GM21447 (cell line): ENCODE results near the gene SHC4.

ENCODE experiments used
- ATAC-seq: cut with Tn5 transposase; IDR thresholded peaks from one replicate; pipeline ENCODE4 v1.9.1; 2021; ENCODE audit not compliant: unreplicated experiment

SHC4 gene

GRCh38 chr15:48889925-48890324 lies 73.8 kb downstream of the SHC4 start:
- ATAC-seq: no peak

- no peak for ATAC-seq
Measured at GRCh38 chr15:48888836-48889235, 74.9 kb downstream of the SHC4 start.

DNA sequence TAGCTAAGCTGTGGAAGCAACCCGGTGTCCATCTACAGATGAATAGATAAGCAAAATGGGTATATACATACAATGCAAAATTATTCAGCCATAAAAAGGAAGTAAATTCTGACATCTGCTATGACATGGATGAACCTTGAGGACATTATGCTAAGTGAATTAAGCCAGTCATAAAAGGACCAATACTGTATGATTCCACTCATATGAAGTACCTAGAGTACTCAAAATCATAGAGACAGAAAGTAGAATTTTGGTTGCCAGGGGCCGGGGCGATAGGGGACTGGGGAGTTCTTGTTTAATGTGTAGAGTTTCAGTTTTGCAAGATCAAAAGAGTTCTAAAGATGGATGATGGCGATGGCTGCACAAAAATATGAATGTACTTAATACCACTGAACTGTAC lies 75.5 kb downstream of the SHC4 start:
- ATAC-seq: no peak

- ATAC-seq: no peak
Measured at GRCh38 chr15:48887144-48887543, 76.6 kb downstream of the SHC4 start.

- ATAC-seq: no peak
Measured at GRCh38 chr15:48883699-48884098, 80.0 kb downstream of the SHC4 start.

GRCh38 chr15:48880070-48880634 lies 83.6 kb downstream of the SHC4 start:
- no peak for ATAC-seq

DNA sequence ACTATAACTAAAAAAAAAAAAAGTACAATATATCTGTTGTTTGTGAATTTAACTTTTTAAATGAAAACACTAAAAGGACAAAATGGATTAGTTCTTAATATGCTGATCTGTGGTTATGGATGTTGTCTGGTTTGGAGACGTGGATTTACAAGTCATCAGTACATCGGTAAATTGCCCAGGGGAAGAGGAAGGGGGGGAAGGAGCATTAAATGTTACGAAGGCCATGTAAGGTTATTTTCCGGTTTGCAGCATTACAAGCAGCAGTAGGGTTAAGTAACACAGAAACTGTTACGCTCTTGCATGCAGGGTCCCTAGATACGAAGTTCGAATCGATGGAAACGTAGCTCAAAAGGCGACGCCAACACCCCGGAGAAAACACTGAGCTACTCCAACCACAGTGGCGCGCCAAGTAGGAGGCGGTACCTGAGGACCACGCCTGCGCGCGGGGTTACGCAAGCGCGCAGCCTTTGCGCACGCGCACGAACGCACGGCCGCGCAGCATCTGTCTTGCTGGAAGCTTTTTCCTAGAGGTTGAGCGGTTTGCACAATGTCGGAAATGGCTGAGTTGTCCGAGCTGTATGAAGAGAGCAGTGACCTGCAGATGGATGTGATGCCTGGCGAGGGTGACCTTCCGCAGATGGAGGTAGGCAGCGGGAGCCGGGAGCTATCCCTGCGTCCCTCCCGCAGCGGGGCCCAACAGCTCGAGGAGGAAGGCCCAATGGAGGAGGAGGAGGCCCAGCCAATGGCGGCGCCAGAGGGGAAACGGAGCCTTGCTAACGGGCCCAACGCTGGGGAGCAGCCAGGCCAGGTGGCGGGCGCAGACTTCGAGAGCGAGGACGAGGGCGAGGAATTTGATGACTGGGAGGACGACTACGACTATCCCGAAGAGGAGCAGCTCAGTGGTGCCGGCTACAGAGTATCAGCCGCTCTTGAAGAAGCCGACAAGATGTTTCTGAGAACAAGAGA lies 85.8 kb downstream of the SHC4 start, which contains the start of gene EID1:
TSS of gene EID1 (plus strand) at position 505 of the 966 bp plus-strand sequence. CDS start at position 548, 43 bp downstream.
- peak; percentile 97 for ATAC-seq

GRCh38 chr15:48876057-48876456 lies 87.7 kb downstream of the SHC4 start:
- ATAC-seq: no peak

DNA sequence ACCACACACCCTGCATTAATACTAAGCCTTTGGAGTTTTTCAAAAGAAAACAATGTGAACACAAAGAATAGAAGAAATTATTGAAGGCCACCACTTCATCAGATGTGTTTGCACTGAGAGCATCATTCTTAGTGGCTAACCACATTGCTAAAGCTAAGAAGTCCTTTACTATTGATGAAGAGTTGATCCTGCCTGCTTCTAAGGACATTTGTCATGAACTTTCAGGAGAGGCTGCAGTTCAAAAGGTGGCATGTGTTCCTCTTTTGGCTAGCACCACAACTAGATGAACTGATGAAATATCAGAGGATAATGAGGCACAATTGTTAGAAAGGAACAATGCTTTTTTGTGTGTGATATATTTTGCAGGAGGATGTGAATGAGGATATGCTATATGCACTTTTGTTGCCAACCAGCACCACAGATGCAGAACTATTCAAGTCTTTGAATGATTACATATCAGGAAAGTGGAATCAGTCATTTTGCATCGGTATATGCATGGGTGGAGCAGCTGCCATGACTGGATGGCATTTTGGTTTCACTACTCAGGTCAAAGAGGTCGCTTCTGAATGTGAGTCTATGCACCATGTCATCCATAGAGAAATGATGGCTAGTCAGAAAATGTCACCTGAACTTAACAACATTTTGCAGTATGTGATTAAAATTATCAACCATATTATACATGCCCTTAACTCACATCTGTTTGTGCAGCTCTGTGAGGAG lies 88.3 kb downstream of the SHC4 start:
- no peak for ATAC-seq

DNA sequence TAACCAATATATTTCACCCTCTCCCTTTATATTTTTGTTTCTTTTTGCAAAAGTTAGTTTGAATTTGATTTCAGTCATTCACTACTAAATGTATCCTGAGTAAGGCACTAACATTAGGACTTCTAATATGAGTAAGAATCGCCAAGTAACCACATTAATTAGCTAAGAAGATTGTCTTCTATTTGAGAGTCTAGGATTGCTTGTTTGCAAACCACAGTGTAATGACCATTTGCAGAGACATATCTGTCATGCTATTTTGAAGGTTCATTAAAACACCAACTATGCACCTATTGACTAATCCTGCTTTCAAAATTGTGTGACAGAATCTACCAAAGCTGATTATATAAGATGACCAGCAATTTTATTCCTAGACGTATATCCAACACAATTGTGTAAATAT lies 91.1 kb downstream of the SHC4 start:
- ATAC-seq: no peak

DNA sequence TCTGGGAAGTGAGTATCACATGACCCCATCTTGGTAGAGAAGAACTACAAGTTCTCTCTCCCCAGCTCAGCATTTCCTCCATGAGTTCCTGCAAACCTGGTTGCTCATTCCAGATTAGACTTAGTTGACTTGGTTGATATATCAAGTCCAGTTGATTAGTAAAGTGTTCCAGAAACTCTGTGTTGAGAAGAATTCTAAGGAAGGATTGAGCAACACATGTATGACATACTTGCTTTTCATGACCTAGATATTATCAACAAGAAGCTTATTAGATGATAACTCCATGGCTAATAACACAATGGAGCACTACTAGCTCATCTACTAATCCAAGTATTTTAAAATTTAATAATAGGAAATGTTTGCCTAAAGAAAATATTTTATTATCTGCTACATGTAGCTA lies 92.2 kb downstream of the SHC4 start:
- ATAC-seq: no peak

- no peak for ATAC-seq
Measured at GRCh38 chr15:48869966-48870365, 93.8 kb downstream of the SHC4 start.

GRCh38 chr15:48868536-48868935 lies 95.2 kb downstream of the SHC4 start:
- no peak for ATAC-seq

- ATAC-seq: no peak
Measured at GRCh38 chr15:48868023-48868422, 95.7 kb downstream of the SHC4 start.

GRCh38 chr15:48866141-48866563 lies 97.6 kb downstream of the SHC4 start:
- no peak for ATAC-seq

- ATAC-seq: no peak
Measured at GRCh38 chr15:48865370-48866079, 98.2 kb downstream of the SHC4 start.

DNA sequence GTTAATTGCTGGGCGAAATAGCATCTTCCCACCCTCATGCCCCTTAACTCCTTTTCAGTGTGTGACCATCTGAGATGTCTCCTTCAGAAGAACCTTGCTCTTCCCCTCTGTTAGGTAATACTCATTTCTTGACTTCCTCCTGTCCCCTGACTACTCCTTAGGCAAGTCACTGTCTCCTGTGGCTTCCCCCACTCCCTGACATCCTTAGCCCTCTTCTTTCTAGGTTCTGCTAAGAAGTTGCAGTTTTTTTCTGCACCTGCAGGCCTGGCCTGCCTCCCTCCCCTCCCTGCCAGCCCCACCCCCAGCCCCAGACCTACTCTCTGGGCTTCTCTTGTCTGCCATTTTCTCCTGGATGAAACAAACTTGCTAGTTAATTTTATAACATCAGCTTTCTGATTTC lies 101.0 kb downstream of the SHC4 start:
- ATAC-seq: peak; percentile 47

DNA sequence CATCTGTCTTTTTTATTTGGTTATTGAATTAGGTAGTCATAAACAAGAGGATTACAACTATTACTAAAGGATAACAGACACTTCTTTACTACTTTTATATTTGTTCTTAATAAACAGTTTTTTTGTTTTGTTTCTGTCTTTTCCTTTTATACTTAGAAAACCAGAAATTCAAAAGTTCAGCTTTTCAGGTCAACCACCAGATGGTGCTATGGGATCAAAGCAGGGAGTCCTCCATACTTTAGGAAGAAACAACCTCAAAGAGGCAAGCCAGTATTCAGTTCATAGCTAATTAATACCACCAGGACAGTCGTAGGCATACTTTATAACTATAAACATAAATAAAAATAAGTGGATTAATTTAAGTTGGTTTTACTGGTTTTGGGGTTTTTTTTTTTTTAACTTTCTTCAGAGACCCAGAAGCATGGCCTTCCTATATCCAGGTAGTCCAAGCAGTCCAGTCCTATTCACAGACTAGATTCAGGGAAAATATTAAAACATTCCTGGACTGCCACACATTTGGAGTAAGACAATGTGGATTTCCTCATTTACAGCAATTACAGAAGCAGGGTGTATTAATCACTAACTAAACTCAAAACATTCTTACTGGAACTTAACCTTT lies 101.8 kb downstream of the SHC4 start:
- peak; percentile 53 for ATAC-seq

GRCh38 chr15:48859426-48859825 lies 104.3 kb downstream of the SHC4 start:
- no peak for ATAC-seq

- ATAC-seq: no peak
Measured at GRCh38 chr15:48858401-48858800, 105.3 kb downstream of the SHC4 start.

GRCh38 chr15:48856942-48857341 lies 106.8 kb downstream of the SHC4 start:
- ATAC-seq: no peak
